Measurements from ENCODE around the gene PHLDA3.

The PHLDA3 gene

GRCh38 chr1:201461645-201462441 is 7.1 kb downstream of the PHLDA3 start:
- DNase-seq (ENCODE audit: low read depth), result no peak

- no peak for DNase-seq (ENCODE audit: low read depth)
Observed at GRCh38 chr1:201460814-201461644, 8.0 kb downstream of the PHLDA3 start.

GRCh38 chr1:201459775-201460174 is 9.2 kb downstream of the PHLDA3 start:
- no peak for DNase-seq (ENCODE audit: low read depth)

GRCh38 chr1:201459052-201459451 is 9.9 kb downstream of the PHLDA3 start:
- DNase-seq (ENCODE audit: low read depth), result no peak

GRCh38 chr1:201457508-201457960 is 11.5 kb downstream of the PHLDA3 start:
- no peak for DNase-seq (ENCODE audit: low read depth)

GRCh38 chr1:201456499-201457309 is 12.3 kb downstream of the PHLDA3 start:
- DNase-seq (ENCODE audit: low read depth), result no peak

- no peak for DNase-seq (ENCODE audit: low read depth)
Observed at GRCh38 chr1:201455098-201455497, 13.9 kb downstream of the PHLDA3 start.

GRCh38 chr1:201454608-201455007 is 14.4 kb downstream of the PHLDA3 start:
- no peak for DNase-seq (ENCODE audit: low read depth)

- no peak for DNase-seq (ENCODE audit: low read depth)
Observed at GRCh38 chr1:201452866-201453265, 16.1 kb downstream of the PHLDA3 start.

- no peak for DNase-seq (ENCODE audit: low read depth)
Observed at GRCh38 chr1:201450721-201451291, 18.2 kb downstream of the PHLDA3 start.

- DNase-seq (ENCODE audit: low read depth), result no peak
Observed at GRCh38 chr1:201448990-201449389, 20.0 kb downstream of the PHLDA3 start.

GRCh38 chr1:201447903-201448871 is 20.8 kb downstream of the PHLDA3 start:
- peak; percentile 42 for DNase-seq (ENCODE audit: low read depth)

GRCh38 chr1:201445310-201445709 is 23.7 kb downstream of the PHLDA3 start:
- no peak for DNase-seq (ENCODE audit: low read depth)

GRCh38 chr1:201444792-201445191 is 24.2 kb downstream of the PHLDA3 start:
- DNase-seq (ENCODE audit: low read depth), result no peak

GRCh38 chr1:201443747-201444146 is 25.2 kb downstream of the PHLDA3 start:
- no peak for DNase-seq (ENCODE audit: low read depth)

GRCh38 chr1:201436969-201437368 is 32.0 kb downstream of the PHLDA3 start:
- no peak for DNase-seq (ENCODE audit: low read depth)

GRCh38 chr1:201436393-201436792 is 32.6 kb downstream of the PHLDA3 start:
- DNase-seq (ENCODE audit: low read depth), result no peak

GRCh38 chr1:201434266-201434665 is 34.7 kb downstream of the PHLDA3 start:
- no peak for DNase-seq (ENCODE audit: low read depth)

GRCh38 chr1:201433609-201434008 is 35.4 kb downstream of the PHLDA3 start:
- no peak for DNase-seq (ENCODE audit: low read depth)

- no peak for DNase-seq (ENCODE audit: low read depth)
Observed at GRCh38 chr1:201430776-201431175, 38.2 kb downstream of the PHLDA3 start.
